ENCODE data around the gene RNF26. TPM values are rescaled to one million over a fixed set of nuclear protein-coding genes. Genes with fewer than 3 reads are reported as not detected.

The RNF26 gene
- total and polyA plus RNA-seq, 2 of the 13 experiments (the other 11 are each of a cell fraction or from before 2014, with no cell fraction given) = 11.9 to 26.3 TPM

- 0 out of 2 replicates have a peak, but pooled peaks have one; percentile 38 for TF ChIP-seq ZBTB39 (CRISPR knock-in tag; IDR thresholded peaks at IDR 0.05)
- TF ChIP-seq MED8 (CRISPR knock-in tag; IDR thresholded peaks at IDR 0.05; ENCODE audit: insufficient replicate concordance) = peak; percentile 38
- TF ChIP-seq ZNF276 (CRISPR knock-in tag; IDR thresholded peaks at IDR 0.05; ENCODE audit: low read depth) = 0 out of 2 replicates have a peak, but pooled peaks have one; percentile 27
- no peak for TF ChIP-seq SNRNP70 (IDR thresholded peaks at IDR 0.05; ENCODE audit: low read depth, low read length)
- 0 out of 2 replicates have a peak, but pooled peaks have one; percentile 41 for TF ChIP-seq ZNF576 (CRISPR knock-in tag; IDR thresholded peaks at IDR 0.05)
- TF ChIP-seq CCDC6 (CRISPR knock-in tag; IDR thresholded peaks at IDR 0.05) = 0 out of 2 replicates have a peak, but pooled peaks have one; percentile 40
- TF ChIP-seq ZNF747 (CRISPR knock-in tag; IDR thresholded peaks at IDR 0.05; ENCODE audit: borderline replicate concordance) = peak; percentile 22; the same call in 1 of the 2 replicates
- TF ChIP-seq FOXO1 (CRISPR knock-in tag; IDR thresholded peaks at IDR 0.05) = no peak
- 0 out of 2 replicates have a peak, but pooled peaks have one; percentile 43 for TF ChIP-seq ZNF776 (CRISPR knock-in tag; IDR thresholded peaks at IDR 0.05)
These were observed 17.4 kb upstream of the RNF26 start, which contains the start of gene MCAM (continued) for GRCh38 chr11:119316729-119317591.
